Large intestine (tissue), 3 donors: Measurements from ENCODE around the gene CLIC4. TPM values are rescaled to one million over a fixed set of nuclear protein-coding genes. Genes with fewer than 3 reads are reported as not detected.
A peak's percentile ranks its signal among the peaks of the same experiment; 100 is the strongest.

ENCODE experiments used
- DNase-seq, 2 donors: peaks; one replicate each; pipeline versions ENCODE4 v3.0.0 to v3.0.0-alpha.2; 2013
- H3K27ac ChIP-seq: one replicate; pipeline ENCODE4 v1.5.1; 2013; ENCODE audit warnings: low read length
- H3K27me3 ChIP-seq: 2 replicates; pipeline ENCODE4 v1.6.1; 2013; ENCODE audit warnings: low read length; ENCODE audit not compliant: control insufficient read depth, insufficient read depth
- H3K36me3 ChIP-seq: 2 replicates; pipeline ENCODE4 v1.6.1; 2013; ENCODE audit warnings: low read length; ENCODE audit not compliant: control insufficient read depth, insufficient read depth
- H3K4me1 ChIP-seq: one replicate; pipeline ENCODE4 v1.6.1; 2013; ENCODE audit warnings: low read length; ENCODE audit not compliant: control insufficient read depth, insufficient read depth
- H3K4me3 ChIP-seq: one replicate; pipeline ENCODE4 v1.5.1; 2013; ENCODE audit warnings: low read length
- H3K9me3 ChIP-seq: one replicate; pipeline ENCODE4 v1.6.1; 2013; ENCODE audit warnings: mild to moderate bottlenecking, low read depth, low read length, moderate library complexity; ENCODE audit not compliant: control insufficient read depth
- WGBS: methylation state at CpG from one replicate; pipeline ENCODE4 v1.1.5; 2013; ENCODE audit warnings: low lambda C conversion rate; ENCODE audit not compliant: insufficient coverage; 5-methylcytosine and 5-hydroxymethylcytosine counted together
- polyA plus RNA-seq: library from polyadenylated mRNA; unstranded; fragments of 120-200 nt; gene quantifications from one replicate; pipeline ENCODE4 v1.2.1, GENCODE V29; 2013

The CLIC4 gene
- polyA plus RNA-seq, 1 donor: 70.3 TPM

DNA sequence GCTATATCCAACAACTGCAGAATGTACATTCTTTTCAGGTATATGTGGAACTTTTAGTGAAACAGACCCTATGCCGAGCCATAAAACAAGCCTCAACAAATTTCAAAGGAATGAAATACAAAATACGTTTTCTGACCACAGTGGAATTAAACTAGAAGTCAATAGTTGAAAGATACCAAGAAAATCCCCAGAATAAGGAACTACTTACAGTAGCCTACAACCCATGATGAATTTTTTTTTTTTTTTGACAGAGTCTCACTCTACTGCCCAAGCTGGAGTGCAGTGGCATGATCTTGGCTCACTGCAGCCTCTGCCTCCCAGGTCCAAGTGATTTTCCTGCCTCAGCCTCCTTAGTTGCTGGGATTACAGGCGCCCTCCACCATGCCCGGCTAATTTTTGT, 101.4 kb downstream of the CLIC4 start:
- no peak for DNase-seq
- no peak overlapping the region for H3K4me3 ChIP-seq
- peaks cover 17% of the 10 kb centered on the region for H3K9me3 ChIP-seq
- H3K27me3 ChIP-seq: no peaks in the 10 kb centered on the region
- peaks cover 10% of the 10 kb centered on the region for H3K4me1 ChIP-seq
- H3K27ac ChIP-seq: no peak overlapping the region
- H3K36me3 ChIP-seq: no peaks in the 10 kb centered on the region
- no CpG with 5 or more reads among the region's 4 CpGs for WGBS

- H3K36me3 ChIP-seq: no peaks in the 10 kb centered on the region
- peak overlapping the region; percentile 63 for H3K4me3 ChIP-seq
- H3K27me3 ChIP-seq: no peaks in the 10 kb centered on the region
- peaks cover 4% of the 10 kb centered on the region for H3K9me3 ChIP-seq
- DNase-seq: peak; percentile 82 to 84
- H3K27ac ChIP-seq: no peak overlapping the region
- peaks cover 10% of the 10 kb centered on the region for H3K4me1 ChIP-seq
- no CpG with 5 or more reads among the region's 89 CpGs for WGBS
Observed at GRCh38 chr1:24847995-24848881, 103.0 kb downstream of the CLIC4 start.

DNA sequence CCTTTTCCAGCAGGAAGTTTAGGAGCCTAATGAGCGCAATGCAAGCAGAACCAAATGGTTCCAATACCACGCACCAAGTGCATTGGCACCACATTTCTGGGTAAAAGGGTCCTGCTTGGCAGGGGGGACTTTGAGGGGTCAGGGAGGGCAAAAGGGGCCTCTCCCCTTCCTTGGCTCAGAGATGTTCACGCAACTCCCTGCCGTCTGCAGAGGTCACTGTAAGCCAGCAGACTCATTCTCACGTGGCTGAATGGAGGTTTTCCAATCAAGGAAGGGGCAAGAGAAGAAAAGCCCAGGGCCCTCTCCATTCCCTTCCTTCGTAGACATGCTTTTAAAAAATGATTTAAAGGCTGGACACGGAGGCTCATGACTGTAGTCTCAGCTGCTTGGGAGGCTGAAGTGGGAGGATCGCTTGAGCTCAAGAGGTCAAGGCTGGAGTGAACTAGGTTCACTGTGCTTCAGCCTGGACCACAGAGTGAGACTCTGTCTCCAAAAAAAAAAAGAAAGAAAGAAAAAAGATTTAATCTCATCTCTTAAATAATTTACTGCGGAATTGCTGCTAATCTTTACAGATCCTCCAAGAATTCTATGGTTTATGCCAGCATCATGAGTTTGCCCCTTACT, 104.5 kb downstream of the CLIC4 start:
- 56% methylated on average over 3 of the region's 9 CpGs for WGBS
- Histone ChIP-seq H3K4me3 (no peak overlapping the region), H3K4me1 (peaks cover 10% of the 10 kb centered on the region), H3K9me3 (peaks cover 4% of the 10 kb centered on the region), H3K27ac (no peak overlapping the region), H3K36me3 (no peaks in the 10 kb centered on the region), H3K27me3 (no peaks in the 10 kb centered on the region)
- peak; percentile 45 to 58 for DNase-seq

DNA sequence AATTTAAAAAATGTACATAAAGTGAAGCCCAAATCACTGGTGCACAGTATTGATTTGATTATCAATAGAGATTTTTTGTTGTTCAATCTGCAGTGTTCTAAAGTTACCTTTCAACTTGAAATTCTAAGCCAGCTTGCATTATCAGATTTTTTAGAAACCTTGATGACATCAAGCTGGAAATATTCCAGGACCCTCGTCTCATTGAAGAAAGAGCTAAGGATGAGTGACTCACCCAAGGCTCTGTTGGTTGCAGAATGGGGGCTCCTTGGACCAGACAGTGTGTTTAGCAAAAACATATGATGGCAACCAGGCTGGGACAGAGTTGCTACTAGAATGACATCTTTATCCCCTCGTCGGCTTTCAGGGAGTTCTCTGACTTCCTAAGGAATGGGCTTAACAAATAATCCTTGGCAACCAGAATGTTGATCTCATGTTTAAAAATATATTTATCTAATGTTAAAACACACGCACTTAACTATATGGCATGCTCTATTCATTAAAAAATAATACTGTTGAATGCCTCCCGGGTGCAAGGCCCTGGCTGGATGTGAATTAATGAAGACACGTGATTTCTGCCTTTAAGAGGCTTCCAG, 105.2 kb downstream of the CLIC4 start:
- Histone ChIP-seq H3K27me3 (no peaks in the 10 kb centered on the region), H3K4me3 (no peak overlapping the region), H3K4me1 (peaks cover 10% of the 10 kb centered on the region), H3K36me3 (no peaks in the 10 kb centered on the region), H3K27ac (no peak overlapping the region), H3K9me3 (peaks cover 4% of the 10 kb centered on the region)
- WGBS: 65% methylated on average over 2 of the region's 6 CpGs
- DNase-seq: no peak

- WGBS: no CpG with 5 or more reads among the region's 6 CpGs
- no peaks in the 10 kb centered on the region for H3K36me3 ChIP-seq
- no peaks in the 10 kb centered on the region for H3K27me3 ChIP-seq
- peaks cover 17% of the 10 kb centered on the region for H3K4me1 ChIP-seq
- no peak overlapping the region for H3K27ac ChIP-seq
- no peak for DNase-seq
- H3K4me3 ChIP-seq: no peak overlapping the region
- no peaks in the 10 kb centered on the region for H3K9me3 ChIP-seq
Observed at GRCh38 chr1:24853649-24854048, 108.4 kb downstream of the CLIC4 start.

GRCh38 chr1:24855474-24855873, 110.2 kb downstream of the CLIC4 start:
- H3K9me3 ChIP-seq: no peaks in the 10 kb centered on the region
- DNase-seq: no peak
- H3K36me3 ChIP-seq: no peaks in the 10 kb centered on the region
- no peaks in the 10 kb centered on the region for H3K27me3 ChIP-seq
- H3K27ac ChIP-seq: no peak overlapping the region
- WGBS: no CpG with 5 or more reads among the region's 5 CpGs
- H3K4me3 ChIP-seq: no peak overlapping the region
- H3K4me1 ChIP-seq: peaks cover 13% of the 10 kb centered on the region

GRCh38 chr1:24856787-24857506, 111.7 kb downstream of the CLIC4 start:
- no peaks in the 10 kb centered on the region for H3K27me3 ChIP-seq
- no peak overlapping the region for H3K27ac ChIP-seq
- DNase-seq: no peak
- no peak overlapping the region for H3K4me3 ChIP-seq
- 100% methylated on average over 8 of the region's 16 CpGs for WGBS
- no peaks in the 10 kb centered on the region for H3K9me3 ChIP-seq
- H3K36me3 ChIP-seq: no peaks in the 10 kb centered on the region
- H3K4me1 ChIP-seq: peaks cover 20% of the 10 kb centered on the region

GRCh38 chr1:24857507-24858133, 112.4 kb downstream of the CLIC4 start:
- peak; percentile 54 to 82 for DNase-seq
- Histone ChIP-seq H3K9me3 (no peaks in the 10 kb centered on the region), H3K27me3 (no peaks in the 10 kb centered on the region), H3K4me1 (peaks cover 26% of the 10 kb centered on the region), H3K36me3 (no peaks in the 10 kb centered on the region), H3K4me3 (no peak overlapping the region), H3K27ac (peak overlapping the region; percentile 41)
- WGBS: no CpG with 5 or more reads among the region's 6 CpGs

DNA sequence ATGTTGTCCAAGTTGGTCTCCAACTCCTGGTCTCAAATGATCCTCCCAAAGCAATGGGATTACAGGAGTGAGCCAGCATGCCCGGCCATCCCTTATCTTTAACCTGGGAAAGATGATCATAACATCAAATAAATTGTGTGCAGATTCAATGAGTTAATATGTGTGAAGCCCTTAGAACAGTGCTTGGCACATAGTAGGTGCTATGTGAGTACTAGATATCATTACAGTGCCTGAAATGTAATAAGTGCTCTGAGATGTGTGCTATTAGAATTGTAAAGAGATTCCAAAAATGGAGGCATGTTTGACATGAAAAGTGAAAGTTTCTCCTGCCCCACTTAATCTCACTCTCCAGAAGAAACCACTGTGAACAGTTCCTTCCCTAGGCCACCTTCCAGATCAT, 113.0 kb downstream of the CLIC4 start:
- WGBS: no CpG with 5 or more reads among the region's 1 CpG
- no peak for DNase-seq
- Histone ChIP-seq H3K4me3 (no peak overlapping the region), H3K36me3 (no peaks in the 10 kb centered on the region), H3K27ac (no peak overlapping the region), H3K4me1 (peaks cover 33% of the 10 kb centered on the region), H3K27me3 (no peaks in the 10 kb centered on the region), H3K9me3 (no peaks in the 10 kb centered on the region)
